Keratinocyte (primary cell): ENCODE results near the gene TRAF2.

Experiments used
- EZH2 ChIP-seq: IDR thresholded peaks from one replicate; pipeline ENCODE4 v1.6.1; 2012; ENCODE audit warnings: inconsistent platforms, mild to moderate bottlenecking, low read length, moderate library complexity
- TF ChIP-seq, protein P1 (sequence below), 3 experiments: IDR thresholded peaks in 1 of 3; conservative IDR thresholded peaks in 1 of 3; optimal IDR thresholded peaks in 1 of 3; 2 replicates in 2 of 3; 3 replicates in 1 of 3; pipeline versions ENCODE3 to v1.5.1; 2011; ENCODE audit warnings: low read length in 3 of 3, mild to moderate bottlenecking in 3 of 3, moderate library complexity in 2 of 3, control low read depth in 1 of 3, inconsistent platforms in 1 of 3; ENCODE audit not compliant: insufficient read depth in 2 of 3; ENCODE audit errors: extremely low read depth in 1 of 3

DNA sequence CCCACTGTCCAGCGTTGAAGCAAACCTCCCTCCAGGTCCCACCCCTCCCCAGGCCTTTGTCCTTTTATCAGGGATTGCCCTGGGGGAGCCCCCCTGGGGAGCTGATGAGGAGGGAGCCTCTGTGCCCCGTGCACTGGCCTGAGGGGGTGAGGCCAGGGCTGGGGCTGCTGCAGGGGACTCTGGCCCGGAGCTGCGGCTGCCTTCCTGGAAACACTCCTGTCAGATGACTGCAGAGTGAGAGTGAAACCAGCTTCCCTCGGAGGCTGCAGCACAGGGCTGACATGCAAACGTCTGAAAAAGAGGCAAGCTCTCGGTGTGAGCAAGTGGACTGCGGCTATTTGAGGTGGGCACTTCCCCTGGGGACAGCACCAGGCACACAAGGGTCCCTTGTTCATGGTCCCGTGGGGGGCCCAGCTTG is 4.6 kb upstream of the TRAF2 start:
- TF ChIP-seq, protein P1, sequence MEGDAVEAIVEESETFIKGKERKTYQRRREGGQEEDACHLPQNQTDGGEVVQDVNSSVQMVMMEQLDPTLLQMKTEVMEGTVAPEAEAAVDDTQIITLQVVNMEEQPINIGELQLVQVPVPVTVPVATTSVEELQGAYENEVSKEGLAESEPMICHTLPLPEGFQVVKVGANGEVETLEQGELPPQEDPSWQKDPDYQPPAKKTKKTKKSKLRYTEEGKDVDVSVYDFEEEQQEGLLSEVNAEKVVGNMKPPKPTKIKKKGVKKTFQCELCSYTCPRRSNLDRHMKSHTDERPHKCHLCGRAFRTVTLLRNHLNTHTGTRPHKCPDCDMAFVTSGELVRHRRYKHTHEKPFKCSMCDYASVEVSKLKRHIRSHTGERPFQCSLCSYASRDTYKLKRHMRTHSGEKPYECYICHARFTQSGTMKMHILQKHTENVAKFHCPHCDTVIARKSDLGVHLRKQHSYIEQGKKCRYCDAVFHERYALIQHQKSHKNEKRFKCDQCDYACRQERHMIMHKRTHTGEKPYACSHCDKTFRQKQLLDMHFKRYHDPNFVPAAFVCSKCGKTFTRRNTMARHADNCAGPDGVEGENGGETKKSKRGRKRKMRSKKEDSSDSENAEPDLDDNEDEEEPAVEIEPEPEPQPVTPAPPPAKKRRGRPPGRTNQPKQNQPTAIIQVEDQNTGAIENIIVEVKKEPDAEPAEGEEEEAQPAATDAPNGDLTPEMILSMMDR (optimal IDR thresholded peaks at IDR 0.05 in 1 of 3, IDR thresholded peaks at IDR 0.05 in 1 of 3, conservative IDR thresholded peaks at IDR 0.05 in 1 of 3; ENCODE audit: extremely low read depth in 1 of 3, insufficient read depth in 2 of 3, low read length in 3 of 3): no peak
- no peak for TF ChIP-seq EZH2
